ENCODE measurements around the gene SFT2D1. TPM values are rescaled to one million over a fixed set of nuclear protein-coding genes. Genes with fewer than 3 reads are reported as not detected.

The SFT2D1 gene
- polyA plus RNA-seq, 1 experiment: 76.5 TPM

DNA sequence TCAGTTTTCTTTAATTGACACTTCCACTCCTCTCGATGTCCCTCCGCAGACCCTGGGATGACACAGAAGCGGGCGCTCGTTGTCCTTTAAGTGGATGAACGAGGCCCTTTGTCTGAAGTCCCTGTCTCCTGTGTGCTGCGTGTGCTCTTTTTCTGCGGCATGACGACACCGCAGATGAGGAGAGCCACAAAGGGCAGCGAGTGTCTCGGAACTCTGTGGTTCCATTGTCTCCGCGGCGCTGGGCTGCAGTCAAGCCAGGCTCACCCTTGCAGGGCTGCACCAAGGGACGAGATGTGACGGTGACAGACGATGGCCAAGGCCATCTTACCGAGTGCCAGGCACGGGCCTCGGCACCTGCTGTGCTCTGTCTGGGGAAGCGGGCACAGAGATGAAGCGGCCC is 44.7 kb downstream of the SFT2D1 start:
- Histone ChIP-seq H3K4me3 (ENCODE audit: low read depth, low read length) (no peak overlapping the region), H3K9me3 (ENCODE audit: control insufficient read depth, insufficient read depth, low read length) (no peaks in the 10 kb centered on the region; the same call in 1 of the 2 replicates), H3K27me3 (ENCODE audit: control insufficient read depth, insufficient read depth, low read length) (no peaks in the 10 kb centered on the region), H3K27ac (ENCODE audit: low read depth, low read length) (no peak overlapping the region)
- no peak for DNase-seq (ENCODE audit: low read depth, low spot score)
- TF ChIP-seq, protein P1, sequence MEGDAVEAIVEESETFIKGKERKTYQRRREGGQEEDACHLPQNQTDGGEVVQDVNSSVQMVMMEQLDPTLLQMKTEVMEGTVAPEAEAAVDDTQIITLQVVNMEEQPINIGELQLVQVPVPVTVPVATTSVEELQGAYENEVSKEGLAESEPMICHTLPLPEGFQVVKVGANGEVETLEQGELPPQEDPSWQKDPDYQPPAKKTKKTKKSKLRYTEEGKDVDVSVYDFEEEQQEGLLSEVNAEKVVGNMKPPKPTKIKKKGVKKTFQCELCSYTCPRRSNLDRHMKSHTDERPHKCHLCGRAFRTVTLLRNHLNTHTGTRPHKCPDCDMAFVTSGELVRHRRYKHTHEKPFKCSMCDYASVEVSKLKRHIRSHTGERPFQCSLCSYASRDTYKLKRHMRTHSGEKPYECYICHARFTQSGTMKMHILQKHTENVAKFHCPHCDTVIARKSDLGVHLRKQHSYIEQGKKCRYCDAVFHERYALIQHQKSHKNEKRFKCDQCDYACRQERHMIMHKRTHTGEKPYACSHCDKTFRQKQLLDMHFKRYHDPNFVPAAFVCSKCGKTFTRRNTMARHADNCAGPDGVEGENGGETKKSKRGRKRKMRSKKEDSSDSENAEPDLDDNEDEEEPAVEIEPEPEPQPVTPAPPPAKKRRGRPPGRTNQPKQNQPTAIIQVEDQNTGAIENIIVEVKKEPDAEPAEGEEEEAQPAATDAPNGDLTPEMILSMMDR (IDR thresholded peaks at IDR 0.05; ENCODE audit: low read depth, low read length): no peak
- ChIA-PET POLR2A (interaction anchor here (0.6 kb wide), 2 partner anchors 23 to 52 kb away, joined by 3 to 6 read pairs; no protein-coding TSS in a partner anchor), CTCF (no interaction called here)

DNA sequence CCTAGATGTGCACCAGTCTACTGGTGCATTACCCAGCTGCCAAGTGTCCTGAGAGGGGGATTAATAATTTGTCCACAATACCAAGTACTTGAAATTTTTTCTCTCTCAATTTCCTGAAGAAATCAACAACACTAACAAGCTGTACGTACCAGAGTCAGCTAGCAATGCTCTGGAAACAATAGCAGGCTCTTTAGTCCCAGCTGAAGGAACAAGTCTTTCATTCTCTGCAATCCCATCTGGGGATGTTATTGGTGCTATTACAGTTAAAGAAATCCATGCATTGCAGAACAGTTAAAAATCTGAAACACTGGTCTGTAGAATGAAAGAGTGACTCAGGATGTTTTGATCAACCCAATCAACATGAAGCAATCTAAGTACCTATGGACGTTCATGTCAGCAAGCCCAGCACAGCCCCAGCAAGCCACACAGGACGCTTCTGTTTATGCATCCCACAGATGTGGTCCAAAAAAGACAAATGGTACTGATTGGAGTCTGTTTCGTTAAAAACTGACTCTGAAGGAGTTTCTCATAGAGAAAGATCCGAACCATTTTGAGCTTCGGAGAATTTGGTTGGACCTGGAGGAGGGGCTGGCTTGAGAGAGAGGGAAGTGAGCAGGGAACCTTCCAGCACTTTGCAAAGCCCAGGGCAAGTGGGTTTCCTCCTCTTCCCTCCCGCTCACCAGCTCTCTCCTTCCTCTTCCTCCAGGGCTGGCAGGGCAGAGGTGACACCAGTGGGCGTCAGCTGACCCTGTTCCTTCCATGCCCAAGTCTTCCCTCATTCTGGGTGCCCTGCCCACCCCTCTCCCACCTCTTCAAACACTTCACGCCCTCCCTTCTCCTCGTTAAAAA is 46.1 kb downstream of the SFT2D1 start:
- Histone ChIP-seq H3K27me3 (ENCODE audit: control insufficient read depth, insufficient read depth, low read length) (no peaks in the 10 kb centered on the region), H3K27ac (ENCODE audit: low read depth, low read length) (no peak overlapping the region), H3K9me3 (ENCODE audit: control insufficient read depth, insufficient read depth, low read length) (no peaks in the 10 kb centered on the region; the same call in 1 of the 2 replicates), H3K4me3 (ENCODE audit: low read depth, low read length) (no peak overlapping the region)
- ChIA-PET CTCF (interaction anchor here (1.8 kb wide), 1 partner anchor 17 kb away, joined by 8 read pairs; no protein-coding TSS in a partner anchor), POLR2A (interaction anchor here (0.5 kb wide), 1 partner anchor 32 kb away, joined by 3 read pairs; no protein-coding TSS in a partner anchor)
- no peak for DNase-seq (ENCODE audit: low read depth, low spot score)
- TF ChIP-seq, protein P1 (IDR thresholded peaks at IDR 0.05; ENCODE audit: low read depth, low read length): no peak

DNA sequence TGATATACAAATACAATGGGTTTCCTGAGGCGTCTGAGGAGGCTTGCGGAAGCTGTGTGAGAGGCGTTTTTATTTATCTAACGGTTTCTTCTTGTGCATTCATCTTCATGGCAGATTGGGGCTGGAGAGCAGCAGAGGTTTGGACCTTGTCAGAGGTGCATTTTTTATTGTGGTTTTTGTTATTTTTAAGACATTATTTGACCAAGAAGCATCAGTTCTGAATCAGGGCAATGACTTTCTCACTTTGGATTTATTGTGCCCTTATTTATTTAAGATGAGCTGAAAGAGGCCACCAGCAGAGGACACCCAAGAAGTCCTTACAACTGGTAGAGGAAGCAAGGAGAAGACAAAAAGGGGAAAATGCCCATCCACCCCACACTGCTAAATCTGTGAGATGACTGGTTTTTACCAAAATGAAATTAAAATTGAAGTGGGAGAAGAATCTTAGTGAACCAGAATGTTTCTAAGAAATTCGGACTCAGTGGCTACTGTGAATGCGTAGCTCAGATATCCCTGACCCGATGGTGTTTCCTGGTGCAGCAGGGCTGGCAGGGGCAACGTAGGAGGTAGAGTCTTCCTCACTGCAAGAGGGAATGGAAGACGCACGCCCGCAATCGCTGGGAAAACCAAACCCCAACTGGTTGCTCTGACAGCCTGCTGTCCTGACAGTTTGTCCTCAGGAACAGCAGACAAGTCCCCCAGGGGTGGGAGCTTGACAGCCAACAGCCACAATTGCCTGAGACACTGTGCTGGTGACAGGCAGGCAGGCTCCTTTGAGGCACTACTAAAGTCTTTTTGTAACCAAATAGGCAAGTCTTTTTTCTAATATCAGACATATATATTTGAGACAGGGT is 48.4 kb downstream of the SFT2D1 start:
- no peaks in the 10 kb centered on the region; the same call in 1 of the 2 replicates for H3K9me3 ChIP-seq (ENCODE audit: control insufficient read depth, insufficient read depth, low read length)
- H3K27me3 ChIP-seq (ENCODE audit: control insufficient read depth, insufficient read depth, low read length): no peaks in the 10 kb centered on the region
- ChIA-PET POLR2A (no interaction called here), CTCF (interaction anchor here (1.1 to 1.7 kb wide), 2 partner anchors 19 to 106 kb away, joined by 3 to 7 read pairs; no protein-coding TSS in a partner anchor)
- no peak overlapping the region for H3K4me3 ChIP-seq (ENCODE audit: low read depth, low read length)
- DNase-seq (ENCODE audit: low read depth, low spot score): no peak
- TF ChIP-seq, protein P1 (IDR thresholded peaks at IDR 0.05; ENCODE audit: low read depth, low read length): no peak
- H3K27ac ChIP-seq (ENCODE audit: low read depth, low read length): no peak overlapping the region

DNA sequence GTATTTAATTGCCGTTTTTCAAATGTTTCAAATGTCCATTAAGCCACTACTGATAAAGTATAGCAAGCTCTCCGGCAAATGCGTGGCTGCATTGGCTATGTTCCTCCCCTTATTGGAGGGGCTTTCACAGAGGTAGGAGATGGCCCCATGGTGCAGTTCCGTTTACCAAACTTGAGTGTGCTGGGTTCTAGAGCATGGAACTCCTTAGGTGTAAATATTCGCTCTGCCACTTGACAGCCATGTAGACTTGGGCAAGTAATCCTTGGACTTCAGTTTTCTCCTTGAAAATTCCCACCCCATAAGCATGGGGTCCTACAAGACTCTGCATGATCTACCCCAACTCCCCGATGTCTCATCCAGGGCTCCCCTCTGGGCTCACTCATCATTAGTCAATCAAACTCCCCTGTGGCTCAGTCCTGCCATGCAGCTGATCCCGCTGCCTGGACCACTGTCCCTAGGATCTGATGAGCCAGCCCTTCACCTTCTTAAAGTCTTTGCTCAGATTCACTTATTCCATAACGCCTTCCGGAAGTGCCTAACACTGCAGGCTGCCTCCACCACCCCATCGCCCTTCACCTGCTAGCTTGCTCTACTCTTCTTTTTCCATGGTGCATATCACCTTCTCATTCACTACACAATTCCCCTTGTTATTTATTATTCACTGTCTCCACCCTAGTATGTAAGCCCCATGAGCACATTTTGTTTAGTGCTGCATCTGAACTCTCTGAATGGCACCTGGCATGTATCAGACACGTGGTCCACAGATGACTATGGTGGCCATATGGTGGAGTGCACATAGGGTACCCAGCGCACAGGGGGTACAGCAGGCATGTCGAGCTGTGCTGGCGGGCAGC is 52.9 kb downstream of the SFT2D1 start:
- TF ChIP-seq, protein P1 (IDR thresholded peaks at IDR 0.05; ENCODE audit: low read depth, low read length): no peak
- DNase-seq (ENCODE audit: low read depth, low spot score): no peak
- Histone ChIP-seq H3K9me3 (ENCODE audit: control insufficient read depth, insufficient read depth, low read length) (no peaks in the 10 kb centered on the region), H3K4me3 (ENCODE audit: low read depth, low read length) (no peak overlapping the region), H3K27ac (ENCODE audit: low read depth, low read length) (no peak overlapping the region), H3K27me3 (ENCODE audit: control insufficient read depth, insufficient read depth, low read length) (peaks cover 5% of the 10 kb centered on the region)
- ChIA-PET CTCF (no interaction called here), POLR2A (no interaction called here)
